NT2/D1 (cell line): ENCODE data around the gene OR7G1.

Experiments used
- SUZ12 ChIP-seq: IDR thresholded peaks from 2 replicates; pipeline ENCODE4 v1.6.1; 2011; ENCODE audit not compliant: insufficient read length, insufficient read depth; ENCODE audit errors: extremely low read depth
- YY1 ChIP-seq: IDR thresholded peaks from 2 replicates; pipeline ENCODE4 v1.6.1; 2011; ENCODE audit not compliant: insufficient read length, insufficient read depth
- ZNF274 ChIP-seq: IDR thresholded peaks from 2 replicates; pipeline ENCODE4 v1.6.1; 2011; ENCODE audit warnings: mild to moderate bottlenecking, low read depth, low read length

DNA sequence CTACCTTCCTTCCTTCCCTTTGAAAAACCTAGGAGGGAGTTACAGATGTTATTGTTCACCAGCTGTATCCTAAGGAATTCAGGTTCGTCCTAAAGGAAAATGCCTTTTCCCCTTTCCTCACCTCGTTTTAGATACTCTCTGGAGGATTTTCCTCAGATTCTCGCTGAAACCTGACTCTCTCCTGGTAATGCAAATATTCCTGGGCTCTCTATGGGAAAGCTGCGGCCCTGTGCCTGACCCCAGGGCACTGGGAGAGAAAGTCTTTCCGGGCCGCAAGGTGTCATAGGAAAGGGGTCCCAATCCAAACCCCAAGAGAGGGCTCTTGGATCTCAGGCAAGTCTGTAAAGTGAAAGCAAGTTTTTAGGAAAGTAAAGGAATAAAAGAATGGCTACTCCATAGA lies 41.8 kb downstream of the OR7G1 start:
- no peak for TF ChIP-seq ZNF274
- no peak for TF ChIP-seq SUZ12
- no peak for TF ChIP-seq YY1
